Naive B cell (primary cell): Measurements from ENCODE around the gene LRWD1. TPM values are rescaled to one million over a fixed set of nuclear protein-coding genes. Genes with fewer than 3 reads are reported as not detected.
A peak's percentile ranks its signal among the peaks of the same experiment; 100 is the strongest.
"Not testable (repeated sequence)": the region's sequence is repeated elsewhere in the genome, so short reads cannot be mapped to it uniquely, and the experiment has no call there.

ENCODE experiments used
- ATAC-seq, 2 donors: fragments of 150-1000 bp; cut with Tn5 transposase; 2 replicates each; pipeline ENCODE4 v1.10.0; 2021; ENCODE audit warnings: low read depth in 2 of 2, mild to moderate bottlenecking in 2 of 2, moderate library complexity in 2 of 2
- DNase-seq: peaks from one replicate; pipeline ENCODE4 v3.0.0; 2022
- H3K27ac Mint-ChIP-seq, 6 donors: one replicate each; pipeline ENCODE4 v1.8.0; 2020 to 2022; ENCODE audit warnings: mild to moderate bottlenecking in 6 of 6, mixed read lengths in 6 of 6, moderate library complexity in 5 of 6, inconsistent platforms in 2 of 6
- H3K27me3 Mint-ChIP-seq, 3 donors: one replicate each; pipeline ENCODE4 v1.8.0; 2021 to 2022; ENCODE audit warnings: mixed read lengths in 3 of 3, mild to moderate bottlenecking in 1 of 3
- H3K36me3 Mint-ChIP-seq, 2 donors: one replicate each; pipeline ENCODE4 v1.8.0; 2020 to 2022; ENCODE audit warnings: mixed read lengths in 2 of 2, inconsistent platforms in 1 of 2, mild to moderate bottlenecking in 1 of 2
- H3K4me1 Mint-ChIP-seq, 3 donors: one replicate each; pipeline ENCODE4 v1.8.0; 2020 to 2022; ENCODE audit warnings: mixed read lengths in 3 of 3, inconsistent platforms in 1 of 3, mild to moderate bottlenecking in 1 of 3, moderate library complexity in 1 of 3
- H3K4me3 Mint-ChIP-seq, 8 donors: one replicate each; pipeline ENCODE4 v1.8.0; 2020 to 2022; ENCODE audit warnings: mild to moderate bottlenecking in 8 of 8, mixed read lengths in 8 of 8, moderate library complexity in 8 of 8, inconsistent platforms in 2 of 8
- H3K9me3 Mint-ChIP-seq, 7 donors: one replicate each; pipeline ENCODE4 v1.8.0; 2020 to 2022; ENCODE audit warnings: mixed read lengths in 7 of 7, mild to moderate bottlenecking in 5 of 7, inconsistent platforms in 2 of 7, moderate library complexity in 1 of 7
- polyA plus RNA-seq, 6 donors: library from polyadenylated mRNA; unstranded; fragments of 300-500 nt; fragmentation: Illumina TruSeq; gene quantifications; one replicate each; pipeline ENCODE4 v1.2.3, GENCODE V29; 2021; ENCODE audit warnings: low read depth in 6 of 6

Gene LRWD1
- polyA plus RNA-seq, 6 donors from 2014 or later = 6.9 to 22.1 (median 17.3) TPM

- peak overlapping the region in 1 of 6 donors; percentile 77 for H3K27ac Mint-ChIP-seq
- H3K4me1 Mint-ChIP-seq, H3K27me3 Mint-ChIP-seq, H3K9me3 Mint-ChIP-seq, H3K36me3 Mint-ChIP-seq, DNase-seq: not testable (repeated sequence)
- ATAC-seq = peak; percentile 6 to 13
- peak overlapping the region in 1 of 8 donors; percentile 78 for H3K4me3 Mint-ChIP-seq
Measured at GRCh38 chr7:102479209-102479584, 14.4 kb downstream of the LRWD1 start.

GRCh38 chr7:102479982-102480637, 15.3 kb downstream of the LRWD1 start:
- H3K36me3 Mint-ChIP-seq, H3K27me3 Mint-ChIP-seq, H3K4me1 Mint-ChIP-seq, H3K9me3 Mint-ChIP-seq, DNase-seq, ATAC-seq: not testable (repeated sequence)
- peak overlapping the region in 2 of 8 donors; percentile 9 to 35 for H3K4me3 Mint-ChIP-seq
- peak overlapping the region in 1 of 6 donors; percentile 53 for H3K27ac Mint-ChIP-seq

GRCh38 chr7:102481962-102482361, 17.2 kb downstream of the LRWD1 start:
- not testable (repeated sequence) for H3K4me3 Mint-ChIP-seq, ATAC-seq, H3K9me3 Mint-ChIP-seq, H3K4me1 Mint-ChIP-seq, H3K27ac Mint-ChIP-seq, DNase-seq, H3K27me3 Mint-ChIP-seq, H3K36me3 Mint-ChIP-seq

- H3K27ac Mint-ChIP-seq, H3K4me1 Mint-ChIP-seq, H3K27me3 Mint-ChIP-seq, H3K9me3 Mint-ChIP-seq, DNase-seq, ATAC-seq, H3K4me3 Mint-ChIP-seq, H3K36me3 Mint-ChIP-seq: not testable (repeated sequence)
Measured at GRCh38 chr7:102484317-102484716, 19.5 kb downstream of the LRWD1 start.

- DNase-seq (peak; percentile 31), ATAC-seq (peak; percentile 29 to 37)
- H3K9me3 Mint-ChIP-seq, H3K4me3 Mint-ChIP-seq, H3K27me3 Mint-ChIP-seq, H3K27ac Mint-ChIP-seq, H3K4me1 Mint-ChIP-seq, H3K36me3 Mint-ChIP-seq: not testable (repeated sequence)
Measured at GRCh38 chr7:102490529-102491075, 25.8 kb downstream of the LRWD1 start.

GRCh38 chr7:102493220-102493935, 28.6 kb downstream of the LRWD1 start:
- not testable (repeated sequence) for H3K4me3 Mint-ChIP-seq, H3K27me3 Mint-ChIP-seq, H3K27ac Mint-ChIP-seq, H3K9me3 Mint-ChIP-seq, H3K4me1 Mint-ChIP-seq, DNase-seq, H3K36me3 Mint-ChIP-seq
- peak; percentile 49 to 52 for ATAC-seq

- not testable (repeated sequence) for H3K27ac Mint-ChIP-seq, H3K36me3 Mint-ChIP-seq, H3K4me1 Mint-ChIP-seq, H3K4me3 Mint-ChIP-seq, H3K9me3 Mint-ChIP-seq, DNase-seq, H3K27me3 Mint-ChIP-seq
- ATAC-seq = peak in 1 of 2 donors; percentile 5
Measured at GRCh38 chr7:102494026-102494425, 29.2 kb downstream of the LRWD1 start.

- H3K27ac Mint-ChIP-seq, H3K4me3 Mint-ChIP-seq, H3K9me3 Mint-ChIP-seq, DNase-seq, H3K36me3 Mint-ChIP-seq, H3K4me1 Mint-ChIP-seq, H3K27me3 Mint-ChIP-seq: not testable (repeated sequence)
- peak; percentile 76 to 77 for ATAC-seq
Measured at GRCh38 chr7:102494473-102495149, 29.8 kb downstream of the LRWD1 start.

- DNase-seq, H3K27ac Mint-ChIP-seq, H3K4me3 Mint-ChIP-seq, H3K27me3 Mint-ChIP-seq, ATAC-seq, H3K9me3 Mint-ChIP-seq, H3K4me1 Mint-ChIP-seq, H3K36me3 Mint-ChIP-seq: not testable (repeated sequence)
Measured at GRCh38 chr7:102496861-102497260, 32.1 kb downstream of the LRWD1 start.

GRCh38 chr7:102497308-102497707, 32.5 kb downstream of the LRWD1 start:
- H3K9me3 Mint-ChIP-seq, H3K27ac Mint-ChIP-seq, H3K4me1 Mint-ChIP-seq, DNase-seq, ATAC-seq, H3K36me3 Mint-ChIP-seq, H3K4me3 Mint-ChIP-seq, H3K27me3 Mint-ChIP-seq: not testable (repeated sequence)

GRCh38 chr7:102498321-102498720, 33.5 kb downstream of the LRWD1 start:
- not testable (repeated sequence) for H3K27me3 Mint-ChIP-seq, H3K27ac Mint-ChIP-seq, H3K4me1 Mint-ChIP-seq, ATAC-seq, H3K4me3 Mint-ChIP-seq, H3K9me3 Mint-ChIP-seq, DNase-seq, H3K36me3 Mint-ChIP-seq

GRCh38 chr7:102503141-102503540, 38.4 kb downstream of the LRWD1 start:
- H3K4me1 Mint-ChIP-seq, H3K27ac Mint-ChIP-seq, H3K36me3 Mint-ChIP-seq, H3K4me3 Mint-ChIP-seq, H3K27me3 Mint-ChIP-seq, ATAC-seq, H3K9me3 Mint-ChIP-seq, DNase-seq: not testable (repeated sequence)

GRCh38 chr7:102505298-102506185, 40.8 kb downstream of the LRWD1 start:
- not testable (repeated sequence) for H3K4me1 Mint-ChIP-seq, H3K9me3 Mint-ChIP-seq, H3K27ac Mint-ChIP-seq, ATAC-seq, H3K27me3 Mint-ChIP-seq, H3K36me3 Mint-ChIP-seq, DNase-seq, H3K4me3 Mint-ChIP-seq
